Measurements from ENCODE around the gene DNM3.

DNM3 gene

GRCh38 chr1:171913385-171913784 lies 72.1 kb downstream of the DNM3 start:
- DNase-seq (no peak), ATAC-seq (no peak)
- no peaks in the 10 kb centered on the region for H3K27me3 Mint-ChIP-seq
- H3K4me1 Mint-ChIP-seq, result peaks cover 6% of the 10 kb centered on the region
- no peak overlapping the region for H3K27ac Mint-ChIP-seq
- H3K4me3 Mint-ChIP-seq, result no peak overlapping the region
- H3K9me3 Mint-ChIP-seq, result no peaks in the 10 kb centered on the region

DNA sequence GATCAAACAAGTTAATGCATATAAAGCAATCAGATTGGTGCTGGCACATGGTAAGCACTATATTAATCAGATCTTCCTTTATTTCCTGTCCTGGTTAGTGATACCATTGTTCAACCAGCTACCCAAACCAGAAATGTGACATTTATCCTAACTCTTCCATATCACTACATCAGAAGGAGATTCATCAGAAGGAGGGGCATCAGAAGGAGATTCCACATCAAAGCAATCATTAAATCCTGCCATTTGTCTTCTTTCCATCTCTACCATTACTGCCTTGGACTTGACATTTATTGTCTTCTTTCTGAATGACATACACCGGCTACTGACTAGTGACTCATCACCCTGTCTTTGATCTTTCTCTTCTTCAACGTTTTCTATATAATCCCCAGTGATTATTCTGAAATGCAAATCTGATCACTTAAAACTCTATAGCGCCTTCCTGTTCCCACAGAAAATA lies 75.0 kb downstream of the DNM3 start:
- H3K9me3 Mint-ChIP-seq, result no peaks in the 10 kb centered on the region
- H3K27ac Mint-ChIP-seq, result no peak overlapping the region
- H3K4me3 Mint-ChIP-seq, result no peak overlapping the region
- DNase-seq, result no peak
- H3K27me3 Mint-ChIP-seq, result no peaks in the 10 kb centered on the region
- no peaks in the 10 kb centered on the region for H3K4me1 Mint-ChIP-seq
- peak; percentile 50 for ATAC-seq

- Mint-ChIP-seq H3K9me3 (no peaks in the 10 kb centered on the region), H3K4me3 (no peak overlapping the region), H3K27me3 (no peaks in the 10 kb centered on the region), H3K4me1 (no peaks in the 10 kb centered on the region), H3K27ac (no peak overlapping the region)
- no peak for DNase-seq
- no peak for ATAC-seq
Observed at GRCh38 chr1:171917331-171917730, 76.0 kb downstream of the DNM3 start.

DNA sequence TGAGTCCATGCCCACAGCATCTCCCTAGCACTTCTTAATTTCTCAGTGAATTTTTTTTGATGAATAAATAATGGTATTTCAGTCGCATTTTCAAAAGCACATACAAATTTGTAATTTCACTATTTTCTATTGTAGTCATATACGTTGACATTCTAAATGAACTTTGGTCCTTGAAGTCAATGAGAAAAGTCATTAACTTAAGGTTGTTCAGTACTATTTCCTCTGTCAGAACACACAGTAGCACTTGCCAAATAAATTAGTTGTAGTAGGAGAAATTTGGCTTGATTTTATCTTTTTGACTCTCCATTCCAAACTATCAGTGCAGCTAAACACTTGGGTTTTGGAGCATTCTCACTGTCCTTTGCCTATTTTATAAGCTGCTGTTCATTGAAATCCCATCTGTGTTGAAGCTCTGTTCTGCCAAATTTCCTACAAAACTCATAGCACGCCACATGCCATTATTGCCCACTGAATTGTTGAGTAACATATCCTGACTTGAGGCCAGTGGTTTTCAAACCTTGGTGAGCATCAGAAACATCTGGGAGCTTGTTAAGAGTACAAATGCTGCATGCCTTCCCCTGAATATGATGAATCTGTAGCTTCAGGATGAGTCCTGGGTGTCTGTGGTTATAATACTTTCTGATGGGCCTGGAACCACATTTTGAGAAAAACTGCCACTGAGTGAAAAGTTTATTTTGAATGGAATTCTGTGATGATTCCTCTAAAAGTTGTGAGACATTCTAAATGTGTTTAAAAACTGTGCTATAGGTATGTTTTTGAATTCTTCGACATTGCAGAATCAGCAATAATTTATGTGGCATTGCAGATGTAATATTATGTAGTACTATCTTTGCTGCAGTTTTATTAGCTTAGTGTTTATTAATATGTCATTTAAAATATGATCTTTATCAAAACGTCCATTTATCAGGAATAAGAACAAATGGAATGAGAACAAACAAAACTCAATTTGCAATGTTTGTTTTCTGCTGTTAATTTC lies 78.9 kb downstream of the DNM3 start:
- Mint-ChIP-seq H3K4me3 (no peak overlapping the region), H3K27ac (no peak overlapping the region), H3K4me1 (no peaks in the 10 kb centered on the region), H3K9me3 (peaks cover 0 to 10% of the 10 kb centered on the region in 2 donors), H3K27me3 (no peaks in the 10 kb centered on the region)
- no peak for DNase-seq
- no peak for ATAC-seq

DNA sequence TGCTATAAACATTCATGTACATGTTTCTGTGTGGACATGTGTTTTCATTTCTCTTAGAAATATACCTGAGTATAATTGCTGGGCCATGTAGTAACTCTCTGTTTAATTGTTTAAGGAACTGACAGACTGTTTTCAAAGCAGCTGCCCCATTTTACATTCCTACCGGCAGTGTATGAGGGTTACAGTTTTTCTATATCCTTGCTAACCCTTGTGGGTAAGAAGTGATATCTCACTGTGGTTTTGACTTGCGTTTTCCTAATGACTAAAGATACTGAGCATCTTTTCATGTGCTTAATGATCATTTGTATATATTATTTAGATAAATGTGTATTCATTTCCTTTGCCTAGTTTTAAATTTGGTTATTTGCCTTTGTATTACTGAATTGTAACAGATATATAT lies 81.7 kb downstream of the DNM3 start:
- Mint-ChIP-seq H3K4me3 (no peak overlapping the region), H3K9me3 (peaks cover 0 to 10% of the 10 kb centered on the region in 2 donors), H3K27me3 (no peaks in the 10 kb centered on the region), H3K4me1 (no peaks in the 10 kb centered on the region), H3K27ac (no peak overlapping the region)
- no peak for DNase-seq
- ATAC-seq, result peak; percentile 82

DNA sequence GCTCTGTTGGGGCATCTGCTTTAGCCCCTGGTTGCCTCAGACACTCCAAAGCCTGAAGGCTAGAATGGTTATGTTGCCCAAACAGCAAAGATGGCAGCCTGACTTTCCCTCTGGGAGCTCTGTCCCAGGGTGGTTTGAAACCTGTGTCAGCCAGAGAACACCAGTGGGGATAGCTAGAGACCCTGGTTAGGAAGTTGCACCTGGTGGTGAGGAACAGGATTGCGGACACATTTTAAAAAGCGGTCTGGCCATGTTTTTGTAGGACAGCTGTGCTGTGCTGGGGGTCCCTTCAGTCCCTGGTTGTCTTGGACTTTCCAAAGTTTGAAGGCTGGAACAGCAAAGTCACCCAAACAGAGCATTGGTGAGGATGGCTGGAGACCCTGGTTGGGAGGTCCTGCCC lies 87.8 kb downstream of the DNM3 start:
- H3K4me3 Mint-ChIP-seq, result no peak overlapping the region
- ATAC-seq (no peak), DNase-seq (no peak)
- H3K27ac Mint-ChIP-seq, result no peak overlapping the region
- no peaks in the 10 kb centered on the region for H3K4me1 Mint-ChIP-seq
- H3K27me3 Mint-ChIP-seq, result no peaks in the 10 kb centered on the region
- H3K9me3 Mint-ChIP-seq, result peaks cover 0 to 7% of the 10 kb centered on the region in 2 donors

DNA sequence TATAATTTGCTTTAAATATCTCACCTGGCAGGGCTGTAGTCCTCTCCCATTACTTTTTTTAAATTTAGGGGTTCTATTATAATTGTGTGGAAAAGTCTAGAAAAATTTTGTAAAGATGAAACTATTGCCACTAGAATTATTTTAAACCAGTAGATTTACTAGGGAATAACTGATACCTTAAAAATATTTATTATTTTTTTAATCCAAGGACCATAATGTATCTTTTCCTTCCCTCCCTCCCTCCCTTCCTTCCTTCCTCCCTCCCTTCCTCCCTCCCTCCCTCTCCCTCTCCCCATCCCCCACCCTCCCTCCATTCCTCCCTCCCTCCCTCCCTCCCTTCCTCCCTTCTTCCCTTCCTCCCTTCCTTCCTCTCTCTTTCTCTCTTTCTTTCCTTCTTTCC lies 90.5 kb downstream of the DNM3 start:
- ATAC-seq (no peak), DNase-seq (no peak)
- no peaks in the 10 kb centered on the region for H3K27me3 Mint-ChIP-seq
- no peaks in the 10 kb centered on the region for H3K9me3 Mint-ChIP-seq
- H3K4me1 Mint-ChIP-seq, result no peaks in the 10 kb centered on the region
- no peak overlapping the region for H3K27ac Mint-ChIP-seq
- no peak overlapping the region for H3K4me3 Mint-ChIP-seq

DNA sequence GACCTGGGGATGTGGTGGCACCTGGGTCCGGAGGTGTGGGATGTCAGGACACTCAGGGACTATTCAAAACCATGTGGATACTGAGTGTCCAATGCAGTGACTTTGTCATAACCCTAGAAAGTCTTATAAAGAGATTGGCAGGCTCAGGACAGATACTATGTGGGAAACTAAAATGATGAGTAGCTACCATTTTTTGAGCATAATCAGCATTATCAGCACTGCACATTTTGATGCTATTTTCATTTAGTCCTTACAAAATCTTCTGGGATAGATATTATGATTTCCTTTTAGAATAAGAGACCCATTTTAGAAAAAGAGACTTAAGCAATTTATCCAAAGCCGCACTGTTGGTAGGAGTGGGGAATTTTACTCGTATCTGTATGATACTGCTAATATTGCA lies 93.4 kb downstream of the DNM3 start:
- no peak for DNase-seq
- H3K9me3 Mint-ChIP-seq, result no peaks in the 10 kb centered on the region
- no peaks in the 10 kb centered on the region for H3K4me1 Mint-ChIP-seq
- H3K27ac Mint-ChIP-seq, result no peak overlapping the region
- H3K4me3 Mint-ChIP-seq, result no peak overlapping the region
- ATAC-seq, result no peak
- H3K27me3 Mint-ChIP-seq, result no peaks in the 10 kb centered on the region

DNA sequence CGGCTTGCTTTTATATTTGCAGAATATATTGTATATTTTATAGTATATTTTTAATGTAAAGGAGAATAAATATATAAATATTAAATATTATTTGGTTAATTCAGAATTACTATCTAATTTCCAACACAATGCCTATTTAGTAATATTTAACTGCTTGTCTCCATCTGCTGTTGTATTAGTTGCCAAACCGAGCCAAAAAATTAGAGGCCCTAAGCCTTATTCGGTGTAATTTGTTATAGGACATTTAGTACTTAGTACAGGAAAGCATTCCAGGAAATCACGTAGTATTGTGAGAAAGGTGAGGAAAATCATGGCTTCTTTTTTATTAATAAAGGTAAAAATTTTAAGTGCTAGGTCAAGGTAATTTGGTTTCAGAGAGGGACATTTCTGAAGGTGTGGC lies 93.8 kb downstream of the DNM3 start:
- Mint-ChIP-seq H3K27ac (no peak overlapping the region), H3K4me1 (no peaks in the 10 kb centered on the region), H3K4me3 (no peak overlapping the region), H3K27me3 (no peaks in the 10 kb centered on the region), H3K9me3 (no peaks in the 10 kb centered on the region)
- DNase-seq, result no peak
- ATAC-seq, result no peak

GRCh38 chr1:171935664-171936063 lies 94.4 kb downstream of the DNM3 start:
- no peaks in the 10 kb centered on the region for H3K27me3 Mint-ChIP-seq
- no peaks in the 10 kb centered on the region for H3K9me3 Mint-ChIP-seq
- no peaks in the 10 kb centered on the region for H3K4me1 Mint-ChIP-seq
- no peak for DNase-seq
- H3K27ac Mint-ChIP-seq, result no peak overlapping the region
- no peak overlapping the region for H3K4me3 Mint-ChIP-seq
- ATAC-seq, result no peak

DNA sequence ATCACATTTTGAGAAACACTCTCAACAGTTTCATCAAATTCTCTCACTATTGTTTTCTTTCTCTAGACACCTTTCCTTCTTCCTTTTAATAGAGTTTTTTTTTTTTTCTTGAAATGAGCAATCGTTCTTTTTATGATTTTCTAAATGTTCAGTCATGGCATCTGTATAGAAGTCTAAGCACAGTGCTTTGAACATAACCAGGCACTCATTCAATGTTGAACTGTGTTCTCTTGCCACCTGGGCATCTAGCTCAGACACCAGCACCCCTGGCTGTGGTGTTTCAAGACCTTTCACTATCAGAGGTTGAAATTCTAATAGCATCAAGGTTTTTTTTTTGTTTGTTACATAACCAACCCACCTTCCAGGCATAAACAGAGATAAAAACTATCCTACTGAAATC lies 96.6 kb downstream of the DNM3 start:
- Mint-ChIP-seq H3K4me1 (no peaks in the 10 kb centered on the region), H3K27ac (no peak overlapping the region), H3K9me3 (no peaks in the 10 kb centered on the region), H3K27me3 (no peaks in the 10 kb centered on the region), H3K4me3 (no peak overlapping the region)
- ATAC-seq, result no peak
- DNase-seq, result no peak

DNA sequence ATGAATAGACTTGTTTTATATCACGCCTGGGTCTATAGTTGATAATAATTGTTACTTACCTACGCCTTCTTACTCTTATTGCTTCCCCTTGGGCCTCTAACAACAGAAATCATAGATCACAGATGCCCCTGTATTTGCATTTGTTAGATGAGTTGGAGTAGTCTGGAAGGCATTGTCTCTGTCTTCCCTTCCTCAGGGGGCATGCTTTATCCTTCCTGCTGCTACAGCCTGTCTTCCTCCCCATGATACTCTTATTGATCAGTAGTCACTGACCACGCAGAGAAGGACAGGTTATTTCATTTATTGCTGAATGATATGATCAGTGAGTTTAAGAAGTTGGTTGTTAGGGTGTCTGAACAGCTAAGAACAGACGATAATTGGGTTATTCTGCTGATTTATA lies 98.4 kb downstream of the DNM3 start:
- Mint-ChIP-seq H3K27ac (no peak overlapping the region), H3K27me3 (no peaks in the 10 kb centered on the region), H3K4me3 (no peak overlapping the region), H3K4me1 (no peaks in the 10 kb centered on the region), H3K9me3 (no peaks in the 10 kb centered on the region)
- ATAC-seq, result no peak
- DNase-seq, result no peak

GRCh38 chr1:171940368-171940767 lies 99.1 kb downstream of the DNM3 start:
- DNase-seq (no peak), ATAC-seq (no peak)
- Mint-ChIP-seq H3K4me3 (no peak overlapping the region), H3K27me3 (no peaks in the 10 kb centered on the region), H3K9me3 (no peaks in the 10 kb centered on the region), H3K27ac (no peak overlapping the region), H3K4me1 (no peaks in the 10 kb centered on the region)

DNA sequence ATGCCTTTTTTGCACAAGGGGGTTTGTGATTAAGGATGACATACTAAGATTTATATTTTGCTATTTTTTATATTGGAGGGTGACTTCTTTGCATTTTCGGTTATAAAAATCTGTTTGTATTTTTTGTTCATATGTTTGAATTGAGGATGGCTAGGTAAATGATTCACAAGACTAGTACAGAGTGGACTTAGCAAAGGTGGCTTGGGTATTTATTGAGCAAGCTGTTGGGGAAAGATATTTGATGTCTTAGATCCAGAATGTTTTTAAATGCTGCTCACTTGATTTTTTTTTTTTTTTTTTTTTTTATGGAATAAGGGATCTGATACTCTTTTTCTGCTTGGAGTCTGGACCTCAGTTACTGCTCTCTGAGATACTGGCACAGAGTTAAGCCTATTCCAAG lies 100.6 kb downstream of the DNM3 start:
- Mint-ChIP-seq H3K4me1 (no peaks in the 10 kb centered on the region), H3K27me3 (no peaks in the 10 kb centered on the region), H3K4me3 (no peak overlapping the region), H3K9me3 (no peaks in the 10 kb centered on the region), H3K27ac (no peak overlapping the region)
- ATAC-seq (no peak), DNase-seq (no peak)

- Mint-ChIP-seq H3K4me1 (no peaks in the 10 kb centered on the region), H3K27me3 (no peaks in the 10 kb centered on the region), H3K9me3 (no peaks in the 10 kb centered on the region), H3K4me3 (no peak overlapping the region), H3K27ac (no peak overlapping the region)
- ATAC-seq (no peak), DNase-seq (no peak)
Observed at GRCh38 chr1:171943973-171944561, 102.8 kb downstream of the DNM3 start.

- Mint-ChIP-seq H3K27ac (no peak overlapping the region), H3K27me3 (no peaks in the 10 kb centered on the region), H3K4me1 (no peaks in the 10 kb centered on the region), H3K9me3 (no peaks in the 10 kb centered on the region), H3K4me3 (no peak overlapping the region)
- no peak for ATAC-seq
- no peak for DNase-seq
Observed at GRCh38 chr1:171948511-171948910, 107.2 kb downstream of the DNM3 start.

Data from stimulated activated naive CD8-positive, alpha-beta T cell treated with anti-CD3 and anti-CD28 coated beads, Interleukin-15, amount 100 ng/mL, for 72 hours (primary cell).